Muscle of back (tissue), 11 donors: ENCODE results near the gene ZMIZ1. TPM values are rescaled to one million over a fixed set of nuclear protein-coding genes. Genes with fewer than 3 reads are reported as not detected.

Experiments used
- DNase-seq, 3 donors: peaks; one replicate each; pipeline versions ENCODE4 v3.0.0 to v3.0.0-alpha.2; 2013
- polyA plus RNA-seq, 10 donors: library from polyadenylated mRNA; unstranded; fragments of 120-200 nt; gene quantifications; one replicate each; pipeline ENCODE4 v1.2.1, GENCODE V29; 2013; ENCODE audit not compliant: insufficient read length in 10 of 10

The ZMIZ1 gene
- polyA plus RNA-seq, 10 donors: 27.1 to 52.0 (median 35.3) TPM

- no peak for DNase-seq
Measured at GRCh38 chr10:79168210-79168609, 99.4 kb downstream of the ZMIZ1 start.

- DNase-seq: no peak
Measured at GRCh38 chr10:79170226-79170752, 101.5 kb downstream of the ZMIZ1 start.

DNA sequence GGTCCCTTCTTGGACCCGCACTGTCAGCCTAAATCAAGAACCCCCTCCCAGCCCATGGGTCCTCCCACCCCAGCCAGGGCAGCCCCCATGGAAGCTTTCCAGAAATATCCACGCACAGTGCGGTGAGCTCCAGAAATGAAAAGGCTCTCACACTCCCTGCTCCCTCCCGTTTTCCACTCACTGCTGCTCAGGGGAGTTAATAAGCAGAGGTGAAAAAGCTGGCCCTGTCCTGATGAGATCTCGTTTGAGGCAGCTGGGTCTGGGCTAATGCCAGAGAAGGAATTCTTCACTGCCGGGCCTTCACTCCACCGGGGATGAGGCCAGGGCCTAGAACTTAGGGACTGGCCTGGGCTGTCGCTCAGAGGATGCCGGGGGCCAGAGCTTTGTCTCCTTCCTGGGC, 102.2 kb downstream of the ZMIZ1 start:
- DNase-seq: no peak

- DNase-seq: no peak
Measured at GRCh38 chr10:79171504-79171903, 102.7 kb downstream of the ZMIZ1 start.

DNA sequence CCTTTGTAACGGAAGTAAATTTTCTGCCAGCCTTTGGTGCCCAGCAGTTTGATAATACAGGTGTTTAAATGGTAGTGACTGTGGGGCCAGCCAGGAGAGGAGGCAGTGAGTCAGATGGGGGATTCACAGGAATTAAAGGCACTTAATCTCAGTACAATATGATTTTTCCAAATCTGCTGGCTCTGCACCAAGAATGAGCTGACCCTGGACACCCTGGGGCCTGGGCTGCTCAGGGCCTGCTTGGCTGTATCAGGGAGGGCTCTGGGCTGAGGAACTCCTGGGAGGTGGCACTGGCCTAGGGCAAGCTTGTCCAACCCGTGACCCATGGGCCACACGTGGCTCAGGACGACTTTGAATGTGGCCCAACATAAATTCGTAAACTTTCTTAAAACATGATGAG, 104.1 kb downstream of the ZMIZ1 start:
- DNase-seq: no peak

DNA sequence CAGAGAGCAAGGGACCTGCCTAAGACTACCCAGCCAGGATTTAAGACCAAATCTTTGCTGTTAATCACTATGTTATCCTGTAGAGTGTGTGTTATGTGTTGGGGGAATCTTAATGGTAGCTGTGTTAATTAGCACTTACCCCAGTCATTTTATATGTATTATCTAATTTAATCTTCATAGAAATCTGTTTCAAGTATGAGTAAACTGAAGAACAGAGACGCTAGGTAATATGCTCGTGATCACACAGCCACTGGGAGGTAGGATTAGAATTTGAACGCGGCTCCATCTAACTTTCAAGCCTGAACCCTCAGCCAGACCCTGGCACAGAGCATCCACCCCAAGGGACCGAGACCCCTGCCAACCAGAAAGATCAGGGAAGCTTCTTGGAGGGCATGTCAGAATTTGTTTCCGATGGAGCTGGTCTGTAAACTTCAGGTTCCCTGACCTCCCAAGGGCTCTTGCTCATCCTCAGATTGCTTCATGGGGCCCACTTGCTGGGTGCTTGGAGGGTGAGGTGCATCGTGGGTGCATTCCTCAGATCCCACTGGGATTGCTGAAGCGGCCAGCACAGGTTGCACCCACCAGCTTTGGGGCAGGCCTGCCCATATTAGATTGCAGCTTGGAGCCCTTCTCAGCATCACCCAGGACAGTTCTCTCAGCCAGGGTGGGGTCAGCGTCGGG, 105.0 kb downstream of the ZMIZ1 start:
- no peak for DNase-seq

DNA sequence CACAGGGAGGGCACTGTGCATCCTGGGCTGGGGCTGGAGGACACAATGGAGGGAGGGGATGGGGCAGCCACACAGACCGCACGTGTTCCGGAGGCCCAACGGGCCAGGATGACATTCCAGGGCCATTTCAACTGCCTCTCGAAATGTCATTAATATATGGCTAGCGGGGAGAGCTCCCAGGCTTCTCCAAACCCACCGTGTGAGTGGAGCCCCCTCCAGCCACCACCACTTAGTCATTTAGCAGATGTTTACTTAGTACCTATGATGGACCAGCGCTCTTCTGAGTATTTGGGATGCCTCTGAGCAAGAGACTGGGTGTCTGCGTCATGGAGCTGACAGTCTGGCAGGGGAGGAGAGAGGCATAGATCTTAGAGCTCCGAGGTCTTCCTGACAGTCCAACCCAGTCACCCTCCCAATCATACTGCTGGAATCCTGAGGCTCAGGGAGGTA, 107.3 kb downstream of the ZMIZ1 start:
- no peak for DNase-seq

DNA sequence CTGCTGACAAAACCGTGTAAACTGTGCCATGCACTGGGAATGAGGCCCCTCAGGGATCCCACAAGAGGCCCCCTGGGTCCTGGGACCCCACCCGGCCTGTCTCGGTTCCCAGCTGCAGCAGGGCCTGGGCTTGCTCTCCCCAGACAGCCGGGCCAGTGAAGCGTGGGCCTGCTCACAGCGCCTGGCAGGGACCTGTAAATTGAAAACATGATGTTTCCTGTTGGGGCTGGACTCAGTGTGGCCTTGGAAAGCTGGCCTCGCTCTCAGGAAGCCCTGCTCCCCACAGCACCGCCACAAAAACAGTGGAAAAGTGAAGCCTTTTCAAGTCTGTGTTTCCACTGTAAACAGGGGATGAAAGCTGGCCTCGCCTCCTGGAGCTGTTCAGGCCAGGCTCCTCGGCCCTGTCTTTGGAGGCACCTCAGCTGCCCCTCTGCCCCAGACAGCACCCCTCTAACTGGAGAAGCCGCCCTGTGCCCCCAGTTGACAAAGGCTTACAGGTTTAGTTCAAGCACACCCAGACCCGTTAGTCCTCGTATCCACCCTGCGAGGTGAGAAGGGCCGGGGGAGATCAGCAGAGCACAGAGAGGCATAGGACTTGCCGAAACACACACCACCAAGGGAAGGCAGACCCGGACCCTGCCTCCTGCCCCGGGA, 108.3 kb downstream of the ZMIZ1 start:
- DNase-seq: peak in 2 of 3 donors; percentile 76 to 88

DNA sequence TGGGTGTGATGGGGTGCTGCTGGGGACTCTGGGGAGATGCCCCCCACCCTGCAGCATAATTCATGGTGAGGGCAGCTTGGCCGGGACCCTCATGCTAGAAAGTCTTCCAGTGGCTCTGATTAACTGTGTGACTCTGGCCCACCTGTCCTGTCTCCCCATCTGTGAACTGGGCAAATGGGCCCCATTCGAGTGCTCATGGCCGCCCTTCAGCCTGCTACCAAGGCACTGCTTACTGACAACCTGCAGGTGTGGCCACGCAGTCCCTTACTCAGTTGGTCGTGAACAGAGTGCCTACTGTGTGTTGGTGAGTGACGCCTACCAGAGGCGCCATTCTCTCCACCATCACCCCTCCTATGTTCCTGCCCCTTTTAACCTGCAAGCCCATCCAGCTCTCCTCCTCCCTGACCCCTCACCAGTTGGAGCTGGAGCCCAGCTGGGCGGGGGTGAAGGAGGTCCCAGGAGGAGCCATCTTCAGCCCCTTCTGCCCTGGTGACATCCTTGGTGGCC, 109.4 kb downstream of the ZMIZ1 start:
- DNase-seq: no peak

GRCh38 chr10:79178614-79179163, 109.9 kb downstream of the ZMIZ1 start:
- peak; percentile 79 to 90 (median 84) for DNase-seq

DNA sequence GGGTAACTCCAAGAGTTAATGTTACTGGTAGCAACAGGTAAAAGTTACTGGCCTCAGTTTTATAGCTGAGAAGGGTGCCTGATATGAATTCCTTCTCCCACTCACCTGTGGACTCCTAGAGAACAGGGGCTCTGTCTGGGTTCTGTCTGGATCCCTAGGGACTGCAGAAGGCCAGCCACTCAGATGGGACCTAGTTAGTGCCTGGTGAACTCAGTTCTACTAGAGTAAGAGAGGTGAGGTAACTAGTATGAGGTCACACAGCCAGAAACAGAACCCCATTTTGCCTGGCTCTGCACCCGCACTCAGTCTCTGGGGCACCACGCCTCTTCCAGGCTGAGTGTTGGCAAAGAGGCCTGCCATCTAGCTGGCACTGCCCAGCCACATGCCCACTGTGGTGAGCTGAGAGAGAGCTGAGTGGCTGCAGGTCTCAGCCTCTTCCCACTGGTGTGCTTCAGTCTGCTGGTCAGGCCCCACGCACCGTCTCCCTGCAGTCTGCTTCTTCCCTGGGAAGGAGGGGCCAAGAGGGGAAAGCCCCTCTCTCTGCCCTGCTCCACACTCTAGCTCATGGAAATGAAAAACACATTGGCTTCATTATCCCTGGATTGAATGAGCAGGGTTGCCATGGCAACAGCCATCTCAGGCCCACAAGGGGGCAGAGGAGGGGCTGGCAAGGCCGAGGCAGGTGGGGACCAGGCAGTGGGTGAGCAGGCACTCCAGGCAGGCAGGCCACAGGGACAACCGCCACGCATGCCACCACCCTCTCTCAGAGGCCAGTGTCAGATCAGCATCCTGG, 110.6 kb downstream of the ZMIZ1 start:
- DNase-seq: no peak

DNA sequence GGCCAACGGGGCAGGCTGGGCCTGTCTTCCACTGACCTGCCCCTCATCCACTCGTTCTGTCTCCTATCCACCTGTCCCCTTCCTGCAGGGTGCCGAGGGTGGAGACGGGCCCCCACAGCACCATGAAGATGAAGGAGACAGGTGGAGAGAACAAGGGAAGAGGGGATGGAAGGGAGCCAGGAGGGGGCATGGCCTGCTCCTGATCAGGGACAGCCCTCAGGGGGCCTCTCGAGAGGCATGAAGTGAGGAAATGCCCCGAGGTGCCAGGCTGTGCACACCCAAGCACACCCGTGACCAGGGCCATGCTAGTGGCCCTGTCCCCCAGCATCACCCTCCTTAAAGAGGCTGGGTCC, 111.2 kb downstream of the ZMIZ1 start:
- DNase-seq: no peak

DNA sequence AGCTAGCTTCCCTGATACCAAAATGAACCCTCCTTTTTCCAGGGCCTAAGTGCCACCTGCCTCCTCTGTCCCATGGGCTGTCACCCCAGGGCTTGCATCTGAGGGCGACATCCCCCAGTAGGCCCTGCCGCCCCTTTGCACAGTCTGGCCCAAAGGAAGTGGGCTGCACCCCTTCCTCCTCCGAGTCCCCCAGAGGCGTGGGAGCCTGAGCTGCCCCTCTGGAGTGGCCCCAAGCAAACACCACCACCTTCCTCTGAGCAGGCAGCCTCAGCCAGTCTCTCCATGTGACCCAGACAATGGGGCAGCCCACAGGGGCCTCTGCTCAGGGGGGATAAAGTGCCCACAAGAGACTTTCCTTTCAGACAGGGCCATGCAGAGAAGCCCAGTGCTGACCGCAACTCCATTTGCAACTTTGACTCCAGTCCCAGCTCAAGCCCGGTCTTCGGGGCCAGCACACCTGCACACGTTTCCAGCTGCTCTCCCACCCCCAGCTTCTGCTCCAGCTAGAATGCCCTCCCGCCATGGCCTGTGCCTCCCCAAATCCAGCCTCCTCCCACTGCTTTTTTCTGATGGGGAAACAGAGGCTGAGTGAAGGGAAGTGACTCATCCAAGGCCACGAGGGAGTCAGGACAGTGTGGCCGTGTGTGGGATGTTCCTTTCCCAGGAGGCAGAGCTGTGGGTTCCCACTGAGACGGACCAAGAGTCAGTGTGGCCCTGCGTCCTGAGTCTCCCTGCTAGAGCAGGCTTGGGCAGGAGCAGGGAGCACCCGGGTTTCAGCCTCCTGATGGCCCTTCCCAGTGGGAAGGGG, 111.9 kb downstream of the ZMIZ1 start:
- no peak for DNase-seq

GRCh38 chr10:79181227-79181626, 112.5 kb downstream of the ZMIZ1 start:
- DNase-seq: no peak

DNA sequence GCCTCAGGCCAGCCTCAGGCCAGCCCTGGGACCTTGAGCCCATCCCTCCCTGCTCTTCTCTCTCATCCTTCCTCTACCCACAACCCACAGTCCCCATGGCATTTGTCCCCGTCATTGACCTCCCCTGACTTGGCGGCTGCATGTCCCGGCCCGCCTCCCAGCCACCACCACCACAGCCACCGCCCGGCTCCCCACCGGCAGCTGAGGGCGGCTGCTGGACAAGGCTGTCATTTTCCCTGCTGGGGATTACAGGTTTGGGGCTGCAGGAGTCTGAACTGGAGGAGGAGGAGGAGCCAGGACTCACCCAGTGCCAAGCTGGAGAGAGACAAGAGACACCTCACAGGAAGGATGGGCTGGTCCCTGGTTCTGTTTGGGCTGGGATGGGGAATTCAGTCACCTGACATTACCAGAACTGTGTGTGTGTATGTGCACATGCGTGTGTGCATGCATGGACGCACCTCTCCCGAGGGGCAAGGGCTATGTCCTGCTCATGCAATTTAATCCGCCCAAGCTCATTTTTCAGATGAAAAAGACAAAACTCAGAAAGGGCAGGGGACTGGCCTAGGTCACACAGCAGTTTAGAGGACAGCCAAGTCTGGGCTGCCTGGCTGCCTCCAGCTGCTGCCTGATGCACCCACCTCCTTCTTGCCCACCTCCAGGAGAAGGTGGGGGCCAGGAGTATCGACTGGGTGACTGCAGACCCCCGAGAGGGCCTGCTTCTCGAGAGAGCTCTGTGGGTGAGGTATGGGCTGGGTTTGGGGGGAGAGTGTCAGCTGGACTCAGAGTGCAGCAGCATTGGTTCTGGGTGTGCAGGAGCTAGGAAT, 113.1 kb downstream of the ZMIZ1 start:
- no peak for DNase-seq

GRCh38 chr10:79182781-79183467, 114.2 kb downstream of the ZMIZ1 start:
- no peak for DNase-seq

- no peak for DNase-seq
Measured at GRCh38 chr10:79183468-79183865, 114.7 kb downstream of the ZMIZ1 start.

- no peak for DNase-seq
Measured at GRCh38 chr10:79184145-79184625, 115.4 kb downstream of the ZMIZ1 start.

- no peak for DNase-seq
Measured at GRCh38 chr10:79184657-79185056, 115.9 kb downstream of the ZMIZ1 start.
